Measurements from ENCODE around the gene KCNQ5.

The KCNQ5 gene

GRCh38 chr6:72703093-72703492 lies 81.2 kb downstream of the KCNQ5 start:
- Histone ChIP-seq H3K4me1 (ENCODE audit: control insufficient read depth in 2 of 2, insufficient read depth in 2 of 2, low read length in 2 of 2) (no peaks in the 10 kb centered on the region), H3K9ac (ENCODE audit: low read depth in 1 of 2, low read length in 2 of 2) (no peak overlapping the region), H3K4me3 (ENCODE audit: low read length in 2 of 2) (no peak overlapping the region), H3K27me3 (ENCODE audit: control insufficient read depth in 2 of 2, insufficient read depth in 2 of 2, low read length in 2 of 2) (no peaks in the 10 kb centered on the region), H3K9me3 (ENCODE audit: control insufficient read depth in 2 of 2, low read length in 2 of 2) (no peaks in the 10 kb centered on the region), H3K27ac (ENCODE audit: low read depth in 2 of 2, low read length in 2 of 2) (no peak overlapping the region), H3K36me3 (ENCODE audit: control insufficient read depth in 2 of 2, insufficient read depth in 2 of 2, low read length in 2 of 2) (no peaks in the 10 kb centered on the region)

GRCh38 chr6:72704979-72705378 lies 83.1 kb downstream of the KCNQ5 start:
- H3K4me1 ChIP-seq (ENCODE audit: control insufficient read depth in 2 of 2, insufficient read depth in 2 of 2, low read length in 2 of 2) = no peaks in the 10 kb centered on the region
- no peaks in the 10 kb centered on the region for H3K36me3 ChIP-seq (ENCODE audit: control insufficient read depth in 2 of 2, insufficient read depth in 2 of 2, low read length in 2 of 2)
- H3K4me3 ChIP-seq (ENCODE audit: low read length in 2 of 2) = no peak overlapping the region
- H3K27me3 ChIP-seq (ENCODE audit: control insufficient read depth in 2 of 2, insufficient read depth in 2 of 2, low read length in 2 of 2) = no peaks in the 10 kb centered on the region
- no peak overlapping the region for H3K9ac ChIP-seq (ENCODE audit: low read depth in 1 of 2, low read length in 2 of 2)
- no peak overlapping the region for H3K27ac ChIP-seq (ENCODE audit: low read depth in 2 of 2, low read length in 2 of 2)
- no peaks in the 10 kb centered on the region for H3K9me3 ChIP-seq (ENCODE audit: control insufficient read depth in 2 of 2, low read length in 2 of 2)

- no peak overlapping the region for H3K4me3 ChIP-seq (ENCODE audit: low read length in 2 of 2)
- H3K27me3 ChIP-seq (ENCODE audit: control insufficient read depth in 2 of 2, insufficient read depth in 2 of 2, low read length in 2 of 2) = no peaks in the 10 kb centered on the region
- no peaks in the 10 kb centered on the region for H3K36me3 ChIP-seq (ENCODE audit: control insufficient read depth in 2 of 2, insufficient read depth in 2 of 2, low read length in 2 of 2)
- no peaks in the 10 kb centered on the region for H3K4me1 ChIP-seq (ENCODE audit: control insufficient read depth in 2 of 2, insufficient read depth in 2 of 2, low read length in 2 of 2)
- H3K9me3 ChIP-seq (ENCODE audit: control insufficient read depth in 2 of 2, low read length in 2 of 2) = no peaks in the 10 kb centered on the region
- H3K9ac ChIP-seq (ENCODE audit: low read depth in 1 of 2, low read length in 2 of 2) = no peak overlapping the region
- no peak overlapping the region for H3K27ac ChIP-seq (ENCODE audit: low read depth in 2 of 2, low read length in 2 of 2)
Observed at GRCh38 chr6:72709431-72709830, 87.6 kb downstream of the KCNQ5 start.

- no peak overlapping the region for H3K4me3 ChIP-seq (ENCODE audit: low read length in 2 of 2)
- H3K36me3 ChIP-seq (ENCODE audit: control insufficient read depth in 2 of 2, insufficient read depth in 2 of 2, low read length in 2 of 2) = no peaks in the 10 kb centered on the region
- no peak overlapping the region for H3K9ac ChIP-seq (ENCODE audit: low read depth in 1 of 2, low read length in 2 of 2)
- H3K9me3 ChIP-seq (ENCODE audit: control insufficient read depth in 2 of 2, low read length in 2 of 2) = no peaks in the 10 kb centered on the region
- no peak overlapping the region for H3K27ac ChIP-seq (ENCODE audit: low read depth in 2 of 2, low read length in 2 of 2)
- no peaks in the 10 kb centered on the region for H3K4me1 ChIP-seq (ENCODE audit: control insufficient read depth in 2 of 2, insufficient read depth in 2 of 2, low read length in 2 of 2)
- no peaks in the 10 kb centered on the region for H3K27me3 ChIP-seq (ENCODE audit: control insufficient read depth in 2 of 2, insufficient read depth in 2 of 2, low read length in 2 of 2)
Observed at GRCh38 chr6:72711731-72712130, 89.9 kb downstream of the KCNQ5 start.

- no peak overlapping the region for H3K9ac ChIP-seq (ENCODE audit: low read depth in 1 of 2, low read length in 2 of 2)
- H3K27ac ChIP-seq (ENCODE audit: low read depth in 2 of 2, low read length in 2 of 2) = no peak overlapping the region
- no peak overlapping the region for H3K4me3 ChIP-seq (ENCODE audit: low read length in 2 of 2)
- no peaks in the 10 kb centered on the region for H3K27me3 ChIP-seq (ENCODE audit: control insufficient read depth in 2 of 2, insufficient read depth in 2 of 2, low read length in 2 of 2)
- H3K4me1 ChIP-seq (ENCODE audit: control insufficient read depth in 2 of 2, insufficient read depth in 2 of 2, low read length in 2 of 2) = no peaks in the 10 kb centered on the region
- no peaks in the 10 kb centered on the region for H3K9me3 ChIP-seq (ENCODE audit: control insufficient read depth in 2 of 2, low read length in 2 of 2)
- H3K36me3 ChIP-seq (ENCODE audit: control insufficient read depth in 2 of 2, insufficient read depth in 2 of 2, low read length in 2 of 2) = no peaks in the 10 kb centered on the region
Observed at GRCh38 chr6:72712910-72713309, 91.0 kb downstream of the KCNQ5 start.

GRCh38 chr6:72715119-72715518 lies 93.3 kb downstream of the KCNQ5 start:
- Histone ChIP-seq H3K4me3 (ENCODE audit: low read length in 2 of 2) (no peak overlapping the region), H3K9ac (ENCODE audit: low read depth in 1 of 2, low read length in 2 of 2) (no peak overlapping the region), H3K27me3 (ENCODE audit: control insufficient read depth in 2 of 2, insufficient read depth in 2 of 2, low read length in 2 of 2) (no peaks in the 10 kb centered on the region), H3K36me3 (ENCODE audit: control insufficient read depth in 2 of 2, insufficient read depth in 2 of 2, low read length in 2 of 2) (no peaks in the 10 kb centered on the region), H3K4me1 (ENCODE audit: control insufficient read depth in 2 of 2, insufficient read depth in 2 of 2, low read length in 2 of 2) (no peaks in the 10 kb centered on the region), H3K27ac (ENCODE audit: low read depth in 2 of 2, low read length in 2 of 2) (no peak overlapping the region), H3K9me3 (ENCODE audit: control insufficient read depth in 2 of 2, low read length in 2 of 2) (no peaks in the 10 kb centered on the region)

GRCh38 chr6:72716916-72717315 lies 95.1 kb downstream of the KCNQ5 start:
- Histone ChIP-seq H3K9me3 (ENCODE audit: control insufficient read depth in 2 of 2, low read length in 2 of 2) (no peaks in the 10 kb centered on the region), H3K36me3 (ENCODE audit: control insufficient read depth in 2 of 2, insufficient read depth in 2 of 2, low read length in 2 of 2) (no peaks in the 10 kb centered on the region), H3K9ac (ENCODE audit: low read depth in 1 of 2, low read length in 2 of 2) (no peak overlapping the region), H3K4me3 (ENCODE audit: low read length in 2 of 2) (no peak overlapping the region), H3K27ac (ENCODE audit: low read depth in 2 of 2, low read length in 2 of 2) (no peak overlapping the region), H3K27me3 (ENCODE audit: control insufficient read depth in 2 of 2, insufficient read depth in 2 of 2, low read length in 2 of 2) (no peaks in the 10 kb centered on the region), H3K4me1 (ENCODE audit: control insufficient read depth in 2 of 2, insufficient read depth in 2 of 2, low read length in 2 of 2) (no peaks in the 10 kb centered on the region)

- no peaks in the 10 kb centered on the region for H3K4me1 ChIP-seq (ENCODE audit: control insufficient read depth in 2 of 2, insufficient read depth in 2 of 2, low read length in 2 of 2)
- H3K4me3 ChIP-seq (ENCODE audit: low read length in 2 of 2) = no peak overlapping the region
- no peaks in the 10 kb centered on the region for H3K9me3 ChIP-seq (ENCODE audit: control insufficient read depth in 2 of 2, low read length in 2 of 2)
- no peak overlapping the region for H3K27ac ChIP-seq (ENCODE audit: low read depth in 2 of 2, low read length in 2 of 2)
- H3K27me3 ChIP-seq (ENCODE audit: control insufficient read depth in 2 of 2, insufficient read depth in 2 of 2, low read length in 2 of 2) = no peaks in the 10 kb centered on the region
- no peaks in the 10 kb centered on the region for H3K36me3 ChIP-seq (ENCODE audit: control insufficient read depth in 2 of 2, insufficient read depth in 2 of 2, low read length in 2 of 2)
- no peak overlapping the region for H3K9ac ChIP-seq (ENCODE audit: low read depth in 1 of 2, low read length in 2 of 2)
Observed at GRCh38 chr6:72720464-72720863, 98.6 kb downstream of the KCNQ5 start.

- Histone ChIP-seq H3K9me3 (ENCODE audit: control insufficient read depth in 2 of 2, low read length in 2 of 2) (no peaks in the 10 kb centered on the region), H3K36me3 (ENCODE audit: control insufficient read depth in 2 of 2, insufficient read depth in 2 of 2, low read length in 2 of 2) (no peaks in the 10 kb centered on the region), H3K27ac (ENCODE audit: low read depth in 2 of 2, low read length in 2 of 2) (no peak overlapping the region), H3K4me3 (ENCODE audit: low read length in 2 of 2) (no peak overlapping the region), H3K4me1 (ENCODE audit: control insufficient read depth in 2 of 2, insufficient read depth in 2 of 2, low read length in 2 of 2) (no peaks in the 10 kb centered on the region), H3K27me3 (ENCODE audit: control insufficient read depth in 2 of 2, insufficient read depth in 2 of 2, low read length in 2 of 2) (no peaks in the 10 kb centered on the region), H3K9ac (ENCODE audit: low read depth in 1 of 2, low read length in 2 of 2) (no peak overlapping the region)
Observed at GRCh38 chr6:72721346-72721745, 99.5 kb downstream of the KCNQ5 start.

GRCh38 chr6:72724545-72724944 lies 102.7 kb downstream of the KCNQ5 start:
- Histone ChIP-seq H3K9ac (ENCODE audit: low read depth in 1 of 2, low read length in 2 of 2) (no peak overlapping the region), H3K9me3 (ENCODE audit: control insufficient read depth in 2 of 2, low read length in 2 of 2) (no peaks in the 10 kb centered on the region), H3K27ac (ENCODE audit: low read depth in 2 of 2, low read length in 2 of 2) (no peak overlapping the region), H3K4me3 (ENCODE audit: low read length in 2 of 2) (no peak overlapping the region), H3K36me3 (ENCODE audit: control insufficient read depth in 2 of 2, insufficient read depth in 2 of 2, low read length in 2 of 2) (no peaks in the 10 kb centered on the region), H3K4me1 (ENCODE audit: control insufficient read depth in 2 of 2, insufficient read depth in 2 of 2, low read length in 2 of 2) (no peaks in the 10 kb centered on the region), H3K27me3 (ENCODE audit: control insufficient read depth in 2 of 2, insufficient read depth in 2 of 2, low read length in 2 of 2) (no peaks in the 10 kb centered on the region)

GRCh38 chr6:72728706-72729343 lies 107.0 kb downstream of the KCNQ5 start:
- Histone ChIP-seq H3K27me3 (ENCODE audit: control insufficient read depth in 2 of 2, insufficient read depth in 2 of 2, low read length in 2 of 2) (no peaks in the 10 kb centered on the region), H3K4me1 (ENCODE audit: control insufficient read depth in 2 of 2, insufficient read depth in 2 of 2, low read length in 2 of 2) (no peaks in the 10 kb centered on the region), H3K4me3 (ENCODE audit: low read length in 2 of 2) (no peak overlapping the region), H3K9ac (ENCODE audit: low read depth in 1 of 2, low read length in 2 of 2) (no peak overlapping the region), H3K9me3 (ENCODE audit: control insufficient read depth in 2 of 2, low read length in 2 of 2) (no peaks in the 10 kb centered on the region), H3K27ac (ENCODE audit: low read depth in 2 of 2, low read length in 2 of 2) (no peak overlapping the region), H3K36me3 (ENCODE audit: control insufficient read depth in 2 of 2, insufficient read depth in 2 of 2, low read length in 2 of 2) (no peaks in the 10 kb centered on the region)
